HG02571 (cell line): ENCODE measurements around the gene ARPC2.
"Not testable (repeated sequence)": the region's sequence is repeated elsewhere in the genome, so short reads cannot be mapped to it uniquely, and the experiment has no call there.

Experiments used
- ATAC-seq: cut with Tn5 transposase; IDR thresholded peaks from one replicate; pipeline ENCODE4 v1.9.1; 2021; ENCODE audit warnings: mild to moderate bottlenecking, moderate library complexity; ENCODE audit not compliant: unreplicated experiment

Gene ARPC2

DNA sequence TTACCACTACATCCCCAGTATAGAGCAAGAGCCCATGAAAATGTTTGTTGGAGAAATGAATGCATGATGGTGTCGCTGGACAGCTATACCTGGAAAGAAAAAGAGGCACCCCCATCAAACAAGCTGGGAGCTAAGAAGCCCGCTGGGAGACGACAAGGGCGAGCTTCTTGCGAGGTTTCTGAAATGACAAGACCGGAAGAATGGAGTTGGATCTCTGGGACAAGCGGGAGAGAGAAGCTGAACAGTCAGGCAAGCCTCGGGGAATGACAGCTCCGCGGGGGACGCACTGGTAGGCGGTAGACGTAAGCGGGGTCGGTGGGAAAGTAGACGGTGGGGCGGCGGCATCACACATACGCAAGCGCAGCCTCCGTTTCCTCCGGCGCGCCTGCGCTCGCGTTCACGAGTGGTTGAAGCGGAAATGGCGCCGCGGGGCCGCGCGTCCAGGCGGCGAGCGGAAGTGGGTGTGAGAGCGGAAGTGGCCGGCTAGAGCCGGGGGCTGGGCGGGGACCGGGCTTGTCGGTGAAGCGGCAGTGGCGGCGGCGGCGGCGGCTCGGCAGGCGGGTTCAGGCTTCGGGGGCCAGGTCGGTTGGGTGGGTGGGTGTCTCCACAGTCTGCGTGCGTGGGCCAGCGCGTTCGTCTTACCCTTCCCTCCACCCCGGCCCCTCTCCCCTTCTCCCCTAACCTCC is at the start of gene ARPC2:
Gene ARPC2, plus strand, starts transcription at position 516 of the 686 bp plus-strand sequence. CDS start 282 bp downstream, outside the sequence.
- ATAC-seq: peak; percentile 58

DNA sequence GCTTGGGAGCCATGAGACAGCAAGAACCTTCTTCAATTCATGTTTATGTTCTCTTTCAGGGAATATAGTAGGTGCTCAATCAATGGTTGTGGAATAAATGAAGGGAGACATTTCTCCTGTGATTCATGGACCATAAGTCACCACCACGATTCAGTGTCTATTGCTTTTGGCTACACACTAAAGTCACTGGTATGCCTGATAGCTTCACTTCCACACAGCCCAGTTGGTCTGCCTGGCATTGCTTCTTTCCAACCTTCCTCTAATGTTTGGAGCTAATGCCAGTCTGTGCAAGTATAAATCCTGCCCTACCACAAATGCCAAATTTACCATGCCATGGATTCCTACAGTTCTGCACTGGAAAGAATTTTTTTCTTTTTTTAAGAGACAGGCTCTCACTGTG is 49.0 kb upstream of the ARPC2 start:
- no peak for ATAC-seq

DNA sequence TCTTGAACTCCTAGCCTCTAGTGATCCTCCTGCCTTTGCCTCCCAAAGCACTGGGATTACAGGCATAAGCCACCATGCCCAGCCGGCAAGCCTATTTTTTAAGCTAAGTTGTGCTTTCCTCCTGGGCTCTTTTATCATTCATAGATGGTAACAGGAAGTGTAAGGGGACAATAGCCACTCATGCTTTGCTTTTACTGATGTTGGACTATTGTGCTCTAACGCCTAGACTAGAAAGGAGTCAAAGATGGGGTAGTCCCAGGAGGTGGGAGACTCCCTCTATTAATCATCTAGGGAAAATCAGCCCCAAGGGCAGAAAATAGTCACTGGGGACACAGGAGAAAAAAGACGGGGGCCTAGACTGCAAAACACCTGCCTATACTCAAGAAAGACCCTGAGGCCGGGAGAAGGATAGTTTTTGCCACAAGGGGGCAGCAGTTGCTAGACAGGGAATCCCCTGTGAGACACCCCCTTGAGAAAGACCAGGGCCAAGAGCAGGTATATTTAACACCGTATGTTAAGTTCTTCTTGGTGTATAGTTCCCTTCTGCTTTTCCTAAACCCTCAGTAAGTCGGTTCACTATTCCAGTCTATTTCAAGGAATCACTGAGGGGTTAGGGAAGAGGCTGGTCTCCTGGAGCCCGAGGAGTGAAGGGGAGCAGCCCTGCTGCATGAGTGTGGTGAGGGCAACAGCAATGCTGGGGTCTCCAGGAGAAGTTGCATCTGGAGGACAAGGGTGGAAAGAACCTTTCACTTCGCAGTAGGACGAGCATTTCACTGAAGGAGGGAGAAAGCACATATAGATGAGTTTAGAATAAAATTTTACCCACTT is 48.1 kb upstream of the ARPC2 start:
- ATAC-seq: no peak

DNA sequence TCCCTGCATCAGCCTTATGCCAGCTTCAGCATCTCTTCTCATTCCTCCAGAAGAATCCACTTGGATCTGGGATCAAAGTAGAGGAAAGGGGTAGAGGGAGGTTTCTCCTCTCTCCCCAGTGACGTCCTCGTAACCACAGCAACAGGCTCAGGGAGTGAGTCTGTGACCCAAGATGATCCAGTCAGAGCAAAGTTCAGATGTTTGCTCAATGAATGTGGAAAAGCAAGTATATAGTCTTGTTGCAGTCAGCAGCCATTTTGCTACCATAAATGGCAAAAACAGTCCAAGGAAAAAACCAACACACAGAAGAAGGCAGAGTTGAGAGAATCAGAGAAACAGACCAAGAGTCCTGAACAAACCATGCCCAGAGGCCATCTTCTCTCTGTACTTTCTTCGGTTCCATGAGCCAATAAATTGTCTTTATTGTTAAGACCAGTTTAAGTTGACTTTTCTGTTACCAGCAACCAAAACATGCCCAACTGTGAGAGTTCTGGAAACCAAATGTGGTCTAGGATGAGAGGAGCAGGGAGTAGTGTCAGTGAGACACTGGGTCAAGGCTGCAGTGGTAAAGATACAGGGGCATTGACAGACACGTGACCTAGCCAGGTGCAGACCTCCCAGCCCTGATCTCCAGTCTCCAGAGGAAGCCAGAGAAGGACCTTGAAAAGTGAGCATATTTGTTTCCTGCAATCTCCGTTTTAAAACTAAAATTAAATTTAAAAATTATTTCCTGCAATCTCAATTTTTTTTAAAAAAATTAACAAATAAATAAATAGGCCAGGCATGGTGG is 47.0 kb upstream of the ARPC2 start:
- no peak for ATAC-seq

DNA sequence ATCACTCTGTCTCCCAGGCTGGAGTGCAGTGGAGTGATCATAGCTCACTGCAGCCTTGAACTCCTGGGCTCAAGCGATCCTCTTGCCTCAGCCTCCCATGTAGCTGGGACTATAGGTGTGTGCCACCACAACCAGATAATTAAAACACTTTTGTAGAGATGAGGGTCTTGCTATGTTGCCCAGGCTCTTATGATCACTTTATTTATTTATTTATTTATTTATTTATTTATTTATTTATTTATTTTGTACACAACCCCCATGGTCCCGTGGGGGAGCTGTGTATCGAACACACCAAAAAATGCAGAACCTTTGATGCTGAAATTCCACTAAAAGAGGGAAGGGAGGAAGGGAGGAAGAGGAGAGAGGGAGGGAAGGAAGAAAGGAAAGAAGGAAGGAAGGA is 45.2 kb upstream of the ARPC2 start:
- ATAC-seq: not testable (repeated sequence)

DNA sequence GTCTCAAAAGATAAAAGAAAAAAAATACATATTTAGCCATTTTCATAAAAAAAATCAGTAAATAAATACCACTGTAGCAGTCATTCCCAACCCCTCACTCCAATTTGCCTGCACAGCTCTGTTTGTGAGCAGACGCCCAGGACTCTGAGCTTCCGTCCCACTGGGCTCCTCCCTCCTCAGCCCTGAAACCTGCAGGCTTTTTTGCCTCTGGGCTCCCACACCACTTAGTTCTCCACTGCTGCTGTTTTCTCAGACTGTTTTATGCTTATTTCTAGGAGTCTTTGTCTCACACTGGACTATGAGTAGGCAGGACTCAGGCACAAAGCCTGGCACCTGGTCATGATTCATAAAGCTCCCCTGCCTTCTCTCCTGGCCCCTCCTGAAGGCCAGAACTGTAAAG is 44.1 kb upstream of the ARPC2 start:
- no peak for ATAC-seq

DNA sequence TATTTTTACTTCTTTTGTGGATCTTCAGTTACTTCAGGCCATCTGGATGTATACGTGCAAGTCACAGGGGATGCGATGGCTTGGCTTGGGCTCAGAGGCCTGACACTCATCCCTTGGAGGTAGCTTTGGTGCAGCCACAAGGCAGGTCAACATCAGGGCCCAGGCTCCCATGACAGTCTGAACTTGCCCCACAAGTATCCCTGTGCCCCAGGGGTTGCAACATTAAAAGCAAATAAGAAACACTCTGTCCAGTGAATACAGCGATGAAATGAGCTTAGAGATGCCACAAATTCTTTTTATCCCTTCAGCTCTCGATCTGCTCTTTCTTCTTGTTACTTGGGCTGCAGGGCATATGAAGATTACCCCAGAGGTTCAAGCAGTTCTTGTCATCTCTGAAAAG is 37.2 kb upstream of the ARPC2 start:
- no peak for ATAC-seq

DNA sequence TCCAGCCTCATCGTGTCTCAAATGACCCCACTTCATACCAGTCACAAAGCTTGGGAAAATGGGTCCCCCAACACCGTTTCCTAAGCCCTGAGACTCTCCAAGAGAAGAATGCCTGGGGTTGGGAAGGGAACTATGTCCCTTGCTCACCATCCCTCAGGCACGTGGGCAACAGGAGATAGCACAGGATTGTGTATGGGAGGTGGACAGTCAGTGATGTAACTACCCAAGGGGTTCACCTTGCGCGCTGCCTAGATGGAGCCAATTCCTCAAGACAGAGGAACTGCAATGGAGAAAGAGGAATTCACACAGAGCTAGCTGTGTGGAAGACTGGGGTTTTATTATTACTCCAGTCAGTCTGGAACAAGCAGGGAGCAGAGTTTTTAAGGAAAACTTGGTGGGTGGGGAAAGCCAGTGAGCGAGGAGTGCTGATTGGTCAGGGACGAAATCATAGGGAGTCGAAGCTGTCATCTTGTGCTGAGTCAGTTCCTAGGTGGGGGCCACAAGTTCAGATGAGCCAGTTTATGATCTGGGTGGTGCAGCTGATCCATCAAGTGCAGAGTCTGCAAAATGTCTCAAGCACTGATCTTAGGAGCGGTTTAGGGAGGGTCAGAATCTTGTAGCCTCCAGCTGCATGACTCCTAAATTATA is 36.4 kb upstream of the ARPC2 start:
- ATAC-seq: no peak

DNA sequence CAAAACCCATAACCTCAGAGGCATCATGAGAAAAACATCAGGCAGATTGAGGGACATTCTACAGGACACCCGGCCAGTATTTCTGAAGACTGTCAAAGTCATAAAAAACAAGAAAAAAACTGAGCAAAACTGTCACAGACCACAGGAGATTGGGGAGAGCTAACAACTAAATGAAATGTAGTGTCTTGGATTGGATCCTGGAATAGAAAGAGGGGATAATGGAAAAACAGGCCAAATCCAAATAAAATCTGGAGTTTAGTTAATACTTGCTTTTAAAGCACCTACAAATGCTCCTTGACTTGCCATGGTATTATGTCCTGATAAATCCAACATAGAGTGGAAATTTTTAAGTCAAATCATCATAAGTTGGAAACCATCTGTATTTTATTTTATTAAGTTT is 32.7 kb upstream of the ARPC2 start:
- no peak for ATAC-seq

DNA sequence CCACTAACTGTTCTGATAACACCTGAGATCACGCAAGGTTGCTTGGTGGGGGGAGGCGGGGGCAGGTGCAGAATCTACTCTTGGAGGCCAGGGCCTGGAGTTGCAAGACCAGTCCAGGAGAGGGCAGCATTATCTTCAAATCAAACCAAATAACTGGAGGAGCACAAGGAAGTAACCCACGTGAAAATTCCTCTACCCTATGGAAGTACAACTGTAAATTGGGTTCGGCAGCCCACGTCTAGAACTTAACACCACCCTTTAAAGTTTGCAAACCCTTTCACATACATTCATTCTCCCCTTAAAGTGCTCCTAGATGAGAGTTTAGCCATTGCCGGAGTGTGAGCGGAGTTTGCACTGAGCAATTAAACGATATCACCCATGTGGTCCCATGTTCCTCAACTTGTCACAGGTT is 30.6 kb upstream of the ARPC2 start:
- peak; percentile 54 for ATAC-seq

DNA sequence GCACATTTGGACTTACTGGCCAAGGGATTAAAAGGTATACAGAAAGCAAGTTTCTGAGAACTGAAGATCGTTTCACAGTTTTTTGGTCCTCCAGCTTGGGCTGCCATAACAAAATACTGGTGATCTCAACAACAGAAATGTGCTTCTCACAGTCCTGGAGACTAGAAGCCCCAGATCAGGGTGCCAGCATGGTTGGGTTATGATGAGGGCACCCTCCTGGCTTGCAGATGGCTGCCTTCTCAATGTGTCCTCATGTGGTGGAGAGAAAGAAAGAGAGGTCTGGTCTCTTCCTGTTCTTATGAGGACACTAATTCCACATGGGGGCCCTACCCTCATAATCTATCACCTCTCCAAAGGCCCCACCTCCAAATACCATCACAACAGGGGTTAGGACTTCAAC is 30.1 kb upstream of the ARPC2 start:
- no peak for ATAC-seq

DNA sequence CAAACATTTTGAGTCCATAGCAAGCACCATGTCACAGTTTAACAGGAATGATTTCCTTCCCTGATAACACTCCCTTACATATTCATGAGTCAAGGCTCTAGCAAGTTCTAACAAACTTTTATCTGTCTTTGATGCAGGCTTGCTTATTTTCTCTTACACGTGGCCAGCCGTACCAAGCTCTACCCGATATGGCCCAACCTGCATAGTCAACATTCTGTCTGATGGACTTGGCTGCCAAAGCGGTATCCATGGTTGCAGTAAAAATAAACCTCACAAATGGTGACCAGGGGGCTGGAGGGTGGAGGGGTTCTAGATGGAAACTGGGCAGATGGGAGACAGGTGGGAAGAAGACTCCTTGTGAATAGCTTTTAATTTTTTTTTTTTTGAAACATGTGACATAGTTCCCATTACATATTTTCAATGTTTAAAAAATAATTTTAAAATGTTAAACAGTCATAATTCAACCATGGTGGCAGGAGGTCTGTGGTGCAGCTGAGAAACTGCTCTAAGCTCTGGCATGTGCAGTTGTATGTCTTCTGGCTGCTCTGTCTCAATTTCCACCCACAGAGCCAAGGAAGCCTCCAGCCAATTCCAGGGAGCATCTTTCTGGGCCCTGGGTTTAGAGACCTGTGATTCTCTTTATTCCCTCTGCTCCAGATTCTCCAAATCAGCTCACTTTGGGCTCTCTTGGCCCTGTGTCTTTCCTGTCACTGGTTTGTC is 29.5 kb upstream of the ARPC2 start:
- no peak for ATAC-seq

DNA sequence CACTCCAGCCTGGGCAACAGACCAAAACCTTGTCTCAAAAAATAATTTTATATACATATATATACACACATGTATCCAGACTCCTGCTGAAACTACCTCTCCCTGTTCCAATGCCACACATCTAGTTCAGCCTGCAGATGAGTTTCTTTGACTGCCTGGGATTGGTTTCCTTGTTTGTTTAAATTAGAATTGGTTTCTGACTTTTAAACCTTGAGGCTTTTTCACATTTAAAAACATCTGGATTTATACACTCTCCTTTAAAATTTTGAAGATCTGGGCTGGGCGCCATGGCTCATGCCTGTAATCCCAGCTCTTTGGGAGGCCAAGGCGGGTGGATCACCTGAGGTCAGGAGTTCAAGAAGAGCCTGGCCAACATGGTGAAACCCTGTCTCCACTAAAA is 28.5 kb upstream of the ARPC2 start:
- ATAC-seq: no peak

DNA sequence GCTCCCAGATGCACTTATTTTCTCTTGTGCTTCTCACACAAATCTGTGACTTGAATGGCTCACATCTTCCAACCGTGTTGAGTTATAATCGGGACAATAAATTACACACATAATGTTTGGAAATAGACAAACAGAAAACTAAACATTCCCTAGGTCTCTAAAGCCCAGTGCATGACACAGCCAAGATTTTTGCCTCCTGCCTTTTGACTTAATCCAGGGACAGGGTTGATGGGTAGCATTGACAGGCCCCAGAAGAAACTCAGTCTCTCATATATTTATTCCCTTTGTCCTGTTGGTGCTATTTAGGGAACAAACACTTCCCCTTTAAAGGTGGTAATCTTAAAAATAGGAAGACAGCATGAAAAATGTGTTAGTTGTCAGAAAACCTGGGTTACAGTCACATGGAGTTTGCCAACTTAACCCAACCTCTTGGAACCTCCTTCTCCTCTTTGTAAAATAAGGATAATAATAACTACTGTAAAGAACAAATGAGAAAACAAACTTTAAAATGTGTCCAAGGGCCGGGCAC is 24.0 kb upstream of the ARPC2 start:
- ATAC-seq: no peak

DNA sequence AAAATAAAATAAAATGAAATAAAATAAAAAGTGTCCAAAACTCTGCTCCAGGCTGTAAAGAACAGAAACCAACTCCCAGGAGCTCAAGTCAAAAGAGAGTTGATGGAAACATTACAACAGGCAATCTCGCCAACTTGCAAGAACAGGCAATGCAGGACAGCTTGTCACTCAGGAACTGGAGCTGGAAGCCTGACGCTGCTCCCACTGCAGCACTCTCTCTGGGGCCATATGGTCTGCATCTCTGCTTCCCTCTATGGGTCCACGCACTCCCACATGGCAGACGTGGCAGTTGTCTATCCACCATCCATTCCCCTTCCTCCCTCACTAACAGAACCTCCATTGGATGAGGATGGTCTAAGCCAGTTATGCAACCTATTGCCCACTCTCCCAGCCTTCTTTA is 23.3 kb upstream of the ARPC2 start:
- ATAC-seq: no peak

DNA sequence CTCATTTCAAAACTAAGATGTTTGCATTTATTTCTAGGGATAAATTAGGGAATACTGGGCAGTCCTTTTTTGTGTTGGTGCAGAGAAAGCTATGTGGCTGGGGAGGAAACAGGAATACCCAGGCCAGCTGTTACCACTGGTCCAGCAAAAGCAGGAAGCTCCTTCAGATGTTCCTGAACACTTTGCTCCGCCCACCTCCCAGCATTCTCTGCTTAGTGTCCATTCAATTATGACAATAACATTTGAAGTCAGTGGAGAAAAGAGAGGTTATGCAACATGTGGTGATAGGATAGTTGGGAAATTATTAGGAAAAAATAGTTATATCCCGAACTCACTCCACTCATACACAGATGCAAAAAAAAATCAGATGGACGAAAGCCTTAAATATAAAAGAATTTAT is 22.1 kb upstream of the ARPC2 start:
- ATAC-seq: no peak

DNA sequence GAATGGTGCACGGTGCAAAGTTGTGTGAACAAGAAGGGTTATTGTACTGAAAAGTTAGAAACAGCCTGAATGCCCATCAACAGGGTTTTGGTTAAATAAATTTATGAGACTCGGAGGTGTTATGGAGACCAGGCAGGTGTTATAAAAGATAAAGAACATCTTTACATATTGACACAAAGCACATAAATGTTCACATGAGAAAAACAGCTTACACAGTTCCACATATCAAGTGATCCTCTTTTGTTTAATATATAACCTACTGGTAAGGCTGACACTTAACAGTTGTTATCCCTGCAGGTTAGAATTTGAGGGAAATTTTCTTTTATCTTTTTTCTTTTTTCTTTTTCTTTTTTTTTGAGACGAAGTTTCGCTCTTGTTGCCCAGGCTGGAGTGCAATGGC is 20.0 kb upstream of the ARPC2 start:
- ATAC-seq: no peak

DNA sequence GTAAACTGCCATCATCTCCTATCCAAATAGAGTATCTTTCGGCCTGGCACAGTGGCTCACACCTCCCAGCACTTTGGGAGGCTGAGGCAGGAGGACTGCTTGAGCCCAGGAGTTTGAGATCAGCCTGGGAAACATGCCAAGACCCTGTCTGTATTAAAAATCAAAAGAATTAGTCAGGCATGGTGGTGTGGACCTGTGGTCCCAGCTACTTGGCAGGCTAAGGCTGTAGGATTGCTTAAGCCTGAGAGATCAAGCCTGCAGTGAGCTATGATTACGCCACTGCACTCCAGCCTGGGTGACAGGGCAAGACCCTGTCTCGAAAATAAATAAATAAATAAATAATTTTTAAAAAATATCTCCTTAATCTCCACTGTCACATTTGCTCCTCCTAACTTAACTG is 14.7 kb upstream of the ARPC2 start:
- no peak for ATAC-seq

DNA sequence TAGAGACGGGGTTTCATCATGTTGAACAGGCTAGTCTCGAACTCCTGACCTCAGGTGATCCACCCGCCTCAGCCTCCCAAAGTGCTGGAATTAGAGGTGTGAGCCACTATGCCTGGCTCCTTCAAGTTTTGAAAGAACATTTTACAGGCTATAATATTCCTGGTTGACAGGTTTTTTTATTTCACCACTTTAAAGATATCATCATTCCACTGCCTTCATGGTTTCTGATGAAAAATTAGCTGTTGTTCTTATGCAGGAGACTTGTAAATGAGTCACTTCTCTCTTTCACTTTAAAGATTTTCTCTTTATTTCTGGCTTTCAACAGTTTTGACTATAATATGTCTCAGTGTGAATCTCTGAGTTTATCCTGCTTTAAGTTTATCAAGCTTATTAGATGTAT is 7.9 kb upstream of the ARPC2 start:
- no peak for ATAC-seq

DNA sequence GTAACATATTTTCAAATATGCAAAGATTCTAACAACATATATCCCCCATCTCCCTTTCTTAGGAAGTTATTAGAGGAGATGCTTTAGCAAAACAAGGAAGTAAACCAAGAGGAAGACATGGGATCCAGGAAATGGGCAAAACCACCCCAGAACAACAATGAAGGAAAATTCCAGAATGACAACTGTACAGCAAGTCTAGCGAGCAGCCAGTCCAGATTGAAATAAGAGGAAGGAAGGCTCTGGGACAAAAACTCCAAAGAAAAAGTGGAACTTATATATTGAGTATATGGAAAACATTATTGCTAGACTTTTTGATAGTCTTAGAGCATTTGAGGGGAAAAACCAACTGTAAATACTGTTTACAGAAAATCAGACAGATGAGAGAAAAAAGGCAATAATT is 2.9 kb upstream of the ARPC2 start:
- no peak for ATAC-seq
